Esophagus muscularis mucosa (tissue), 3 donors: ENCODE results near the gene B3GALT6.

Experiments used
- CTCF ChIP-seq, 3 experiments: fragments of 200-600 bp in 2 of 3; fragments of 450-650 bp in 1 of 3; sonication (generic) in 2 of 3; IDR thresholded peaks; one replicate each; pipeline ENCODE4 v1.5.1; 2017 to 2019; ENCODE audit warnings: antibody characterized with exemption in 3 of 3, mild to moderate bottlenecking in 2 of 3, moderate library complexity in 1 of 3
- POLR2A ChIP-seq: fragments of 450-650 bp; IDR thresholded peaks from one replicate; pipeline ENCODE4 v1.6.1; 2017; ENCODE audit warnings: antibody characterized with exemption, moderate library complexity, mild to moderate bottlenecking, low read depth
- POLR2AphosphoS5 ChIP-seq, 2 donors: sonication (generic); formaldehyde crosslinking; IDR thresholded peaks; one replicate each; pipeline ENCODE4 v1.6.1; 2017; ENCODE audit warnings: antibody characterized with exemption in 2 of 2

- no peak for TF ChIP-seq CTCF (IDR thresholded peaks at IDR 0.05)
- TF ChIP-seq POLR2AphosphoS5 (IDR thresholded peaks at IDR 0.05) = no peak
- no peak for TF ChIP-seq POLR2A
Observed at GRCh38 chr1:1205769-1206375, 26.2 kb upstream of the B3GALT6 start.
